HCT116 (cell line): ENCODE data around the gene MAN1A1. TPM values are rescaled to one million over a fixed set of nuclear protein-coding genes. Genes with fewer than 3 reads are reported as not detected.

Source experiments
- ATAC-seq: fragments of 200-7000 bp; cut with Tn5 transposase; 2 replicates; pipeline ENCODE4 v1.9.1; 2020; ENCODE audit warnings: mild to moderate bottlenecking, moderate library complexity
- BruUV-seq: library from RNA; stranded (reverse); fragments of 400-500 nt; replicated peaks from 2 replicates; lab custom pipeline; 2021; lab: Mats Ljungman, UMichigan
- CTCF ChIA-PET: fragments of 300-600 bp; sonication (Branson Sonifier 250); formaldehyde crosslinking; loops from one replicate; lab custom pipeline; 2021; ENCODE audit warnings: antibody characterized with exemption; lab: Charles Lee
- POLR2A ChIA-PET: fragments of 300-600, 350-600 bp; sonication (Branson Sonifier 250); formaldehyde crosslinking; loops from one replicate; lab custom pipeline; 2021; ENCODE audit warnings: antibody characterized with exemption; lab: Charles Lee
- RAD21 ChIA-PET, 2 experiments: fragments of 300-600 bp; sonication (Branson Sonifier 250); formaldehyde crosslinking; loops; one replicate each; lab custom pipeline; 2023; ENCODE audit warnings: low total read pairs in 2 of 2; ENCODE audit not compliant: uncharacterized antibody in 2 of 2, unreplicated experiment in 2 of 2, low non-redundant PET in 1 of 2; lab: Charles Lee
- DNase-seq: peaks from one replicate; pipeline ENCODE4 v3.0.0-alpha.2; 2010; ENCODE audit warnings: low read depth, low spot score
- H2AFZ ChIP-seq: fragments of 200-600 bp; shearing (Covaris generic), sonication (generic); 2 replicates; pipeline ENCODE4 v1.6.1; 2017; ENCODE audit warnings: low read depth, mixed run types, mixed read lengths, antibody characterized with exemption, low read length; ENCODE audit not compliant: poor library complexity, severe bottlenecking
- H3K27ac ChIP-seq: 2 replicates; pipeline ENCODE4 v1.5.1; 2012; ENCODE audit warnings: low read depth, low read length
- H3K27me3 ChIP-seq: fragments of 200-600 bp; sonication (generic); 2 replicates; pipeline ENCODE4 v1.6.1; 2016; ENCODE audit warnings: mixed run types, low read length, mixed read lengths; ENCODE audit not compliant: insufficient read depth
- H3K36me3 ChIP-seq, 2 experiments: fragments of 200-500 bp in 1 of 2; fragments of 200-600 bp in 1 of 2; sonication (Bioruptor generic) in 1 of 2; sonication (generic) in 1 of 2; 2 replicates each; pipeline versions ENCODE4 v1.5.1 to v1.6.1; 2014 to 2016; ENCODE audit warnings: low read length in 2 of 2, inconsistent platforms in 1 of 2, mixed read lengths in 1 of 2, mixed run types in 1 of 2; ENCODE audit not compliant: insufficient read depth in 2 of 2, control insufficient read depth in 1 of 2
- H3K4me1 ChIP-seq, 2 experiments: fragments of 200-600 bp in 1 of 2; sonication (generic) in 1 of 2; 2 replicates each; pipeline versions ENCODE4 v1.5.1 to v1.6.1; 2012 to 2017; ENCODE audit warnings: low read length in 2 of 2, inconsistent platforms in 1 of 2, mild to moderate bottlenecking in 1 of 2, mixed read lengths in 1 of 2, mixed run types in 1 of 2, moderate library complexity in 1 of 2; ENCODE audit not compliant: insufficient read depth in 2 of 2, control insufficient read depth in 1 of 2
- H3K4me2 ChIP-seq: fragments of 200-600 bp; sonication (generic); 2 replicates; pipeline ENCODE4 v1.6.1; 2017; ENCODE audit warnings: mixed run types, low read length, mixed read lengths
- H3K4me3 ChIP-seq, 2 experiments: fragments of 200-600 bp in 1 of 2; sonication (generic) in 1 of 2; replicated peaks in 1 of 2; 2 replicates each; pipeline ENCODE4 v1.5.1; 2011 to 2016; ENCODE audit warnings: low read length in 2 of 2, control low read depth in 1 of 2, low read depth in 1 of 2, mild to moderate bottlenecking in 1 of 2, mixed read lengths in 1 of 2, mixed run types in 1 of 2
- H3K79me2 ChIP-seq: fragments of 200-600 bp; sonication (generic); 2 replicates; pipeline ENCODE4 v1.6.1; 2017; ENCODE audit warnings: mild to moderate bottlenecking, mixed run types, low read length, moderate library complexity, mixed read lengths; ENCODE audit not compliant: insufficient read depth
- H3K9ac ChIP-seq: fragments of 200-600 bp; sonication (generic); 2 replicates; pipeline ENCODE4 v1.6.1; 2016; ENCODE audit warnings: low read length, mixed read lengths
- H3K9me2 ChIP-seq: fragments of 200-600 bp; sonication (generic), shearing (Covaris generic); 2 replicates; pipeline ENCODE4 v1.6.1; 2017; ENCODE audit warnings: mixed run types, mild to moderate bottlenecking, moderate library complexity; ENCODE audit not compliant: insufficient read depth
- H3K9me3 ChIP-seq, 2 experiments: fragments of 200-500 bp in 1 of 2; fragments of 200-600 bp in 1 of 2; sonication (Bioruptor generic) in 1 of 2; sonication (generic) in 1 of 2; 2 replicates each; pipeline ENCODE4 v1.6.1; 2014 to 2017; ENCODE audit warnings: low read length in 2 of 2, mixed read lengths in 2 of 2, inconsistent platforms in 1 of 2, low read depth in 1 of 2, mild to moderate bottlenecking in 1 of 2, mixed run types in 1 of 2, moderate library complexity in 1 of 2; ENCODE audit not compliant: control insufficient read depth in 1 of 2, insufficient read depth in 1 of 2
- H4K20me1 ChIP-seq: fragments of 200-600 bp; sonication (generic), shearing (Covaris generic); 2 replicates; pipeline ENCODE4 v1.6.1; 2017; ENCODE audit warnings: mixed run types, mild to moderate bottlenecking, moderate library complexity; ENCODE audit not compliant: insufficient read depth
- CBX3 ChIP-seq: IDR thresholded peaks from 2 replicates; pipeline ENCODE4 v1.6.1; 2012; ENCODE audit warnings: low read depth
- EZH2 ChIP-seq: fragments of 200-600 bp; sonication (generic); IDR thresholded peaks from 2 replicates; pipeline ENCODE4 v1.6.1; 2017; ENCODE audit warnings: antibody characterized with exemption, mixed run types
- SIN3A ChIP-seq: IDR thresholded peaks from 2 replicates; pipeline ENCODE4 v1.6.1; 2012; ENCODE audit warnings: low read depth
- intact Hi-C: fragments of 100-400 bp; cut with micrococcal nuclease; formaldehyde crosslinking; loops from 2 replicates; pipeline ENCODE4 v1.10.0; 2022
- total RNA-seq: library from RNA; stranded (reverse); gene quantifications from one replicate; pipeline ENCODE4 v1.2.1, GENCODE V29; 2021; ENCODE audit not compliant: unreplicated experiment
- TF ChIP-seq, protein P1 (sequence below): IDR thresholded peaks from 2 replicates; pipeline ENCODE4 v1.6.1; 2012; ENCODE audit warnings: low read depth

MAN1A1 gene
- total RNA-seq, 1 experiment from 2014 or later: 46.0 TPM

DNA sequence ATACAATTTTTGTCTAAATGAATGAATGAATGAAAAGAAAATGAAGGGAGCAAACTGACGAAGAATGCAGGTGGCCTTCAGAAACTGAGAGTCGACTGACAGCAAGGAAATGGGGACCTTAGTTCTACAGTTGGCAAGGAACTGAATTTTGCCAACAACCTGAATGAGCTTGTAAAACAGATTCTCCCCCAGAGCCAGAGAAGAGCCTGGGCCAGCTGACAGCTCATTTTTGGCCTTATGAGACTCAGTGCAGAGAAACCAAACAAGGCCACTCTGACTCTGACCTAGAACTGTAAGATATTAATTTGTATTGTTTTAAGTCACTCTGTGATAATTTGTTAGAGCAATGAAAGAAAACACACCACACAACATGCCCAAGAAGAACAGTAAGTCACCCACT lies 21.8 kb downstream of the MAN1A1 start (continued):
- TF ChIP-seq, protein P1, sequence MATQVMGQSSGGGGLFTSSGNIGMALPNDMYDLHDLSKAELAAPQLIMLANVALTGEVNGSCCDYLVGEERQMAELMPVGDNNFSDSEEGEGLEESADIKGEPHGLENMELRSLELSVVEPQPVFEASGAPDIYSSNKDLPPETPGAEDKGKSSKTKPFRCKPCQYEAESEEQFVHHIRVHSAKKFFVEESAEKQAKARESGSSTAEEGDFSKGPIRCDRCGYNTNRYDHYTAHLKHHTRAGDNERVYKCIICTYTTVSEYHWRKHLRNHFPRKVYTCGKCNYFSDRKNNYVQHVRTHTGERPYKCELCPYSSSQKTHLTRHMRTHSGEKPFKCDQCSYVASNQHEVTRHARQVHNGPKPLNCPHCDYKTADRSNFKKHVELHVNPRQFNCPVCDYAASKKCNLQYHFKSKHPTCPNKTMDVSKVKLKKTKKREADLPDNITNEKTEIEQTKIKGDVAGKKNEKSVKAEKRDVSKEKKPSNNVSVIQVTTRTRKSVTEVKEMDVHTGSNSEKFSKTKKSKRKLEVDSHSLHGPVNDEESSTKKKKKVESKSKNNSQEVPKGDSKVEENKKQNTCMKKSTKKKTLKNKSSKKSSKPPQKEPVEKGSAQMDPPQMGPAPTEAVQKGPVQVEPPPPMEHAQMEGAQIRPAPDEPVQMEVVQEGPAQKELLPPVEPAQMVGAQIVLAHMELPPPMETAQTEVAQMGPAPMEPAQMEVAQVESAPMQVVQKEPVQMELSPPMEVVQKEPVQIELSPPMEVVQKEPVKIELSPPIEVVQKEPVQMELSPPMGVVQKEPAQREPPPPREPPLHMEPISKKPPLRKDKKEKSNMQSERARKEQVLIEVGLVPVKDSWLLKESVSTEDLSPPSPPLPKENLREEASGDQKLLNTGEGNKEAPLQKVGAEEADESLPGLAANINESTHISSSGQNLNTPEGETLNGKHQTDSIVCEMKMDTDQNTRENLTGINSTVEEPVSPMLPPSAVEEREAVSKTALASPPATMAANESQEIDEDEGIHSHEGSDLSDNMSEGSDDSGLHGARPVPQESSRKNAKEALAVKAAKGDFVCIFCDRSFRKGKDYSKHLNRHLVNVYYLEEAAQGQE: no peak

DNA sequence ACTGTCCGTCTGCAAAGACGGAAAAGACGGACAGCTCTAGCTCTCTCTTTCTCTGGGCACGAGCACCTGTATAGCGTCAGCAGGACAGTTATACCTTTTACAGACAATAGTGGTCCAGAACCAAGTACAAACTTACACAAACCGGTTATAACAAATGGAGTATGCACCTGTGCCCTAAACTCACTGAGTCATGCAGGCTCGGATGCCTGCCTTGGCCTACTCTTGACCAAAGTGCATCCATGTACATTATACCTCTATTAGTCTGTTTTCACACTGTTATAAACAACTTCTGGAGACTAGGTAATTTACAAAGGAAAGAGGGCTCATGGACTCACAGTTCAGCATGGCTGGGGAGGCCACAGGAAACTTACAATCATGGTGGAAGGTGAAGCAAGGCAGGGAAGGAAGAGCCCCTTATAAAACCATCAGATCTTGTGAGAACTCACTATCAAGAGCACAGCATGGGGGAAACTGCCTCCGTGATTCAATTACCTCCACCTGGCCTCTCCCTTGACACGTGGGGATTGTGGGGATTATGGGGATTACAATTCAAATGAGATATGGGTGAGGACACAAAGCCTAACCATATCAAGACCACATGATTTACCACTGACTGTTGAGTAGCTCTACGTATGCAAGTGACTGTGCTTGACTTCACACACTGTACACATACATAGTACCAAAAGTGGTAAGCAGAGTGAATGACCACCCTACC lies 23.1 kb downstream of the MAN1A1 start:
- Histone ChIP-seq H3K4me3 (no peak overlapping the region), H2AFZ (no peak overlapping the region), H3K9me2 (no peaks in the 10 kb centered on the region), H3K27me3 (no peaks in the 10 kb centered on the region), H4K20me1 (no peaks in the 10 kb centered on the region), H3K36me3 (peaks cover 0 to 11% of the 10 kb centered on the region in 2 experiments; a peak in 1 of 4 replicates), H3K27ac (no peak overlapping the region), H3K9me3 (no peaks in the 10 kb centered on the region), H3K79me2 (no peaks in the 10 kb centered on the region; the same call in 1 of the 2 replicates), H3K4me1 (peaks cover 23 to 28% of the 10 kb centered on the region in 2 experiments), H3K4me2 (no peak overlapping the region), H3K9ac (no peak overlapping the region)
- ChIA-PET CTCF (interaction anchor here (0.9 kb wide), 1 partner anchor 153 kb away, joined by 3 read pairs; no protein-coding TSS in a partner anchor), RAD21 (no interaction called here), POLR2A (no interaction called here)
- TF ChIP-seq EZH2 (no peak), CBX3 (no peak), SIN3A (no peak)
- BruUV-seq: no TSS peak
- intact Hi-C loops: no loop called here
- no peak for ATAC-seq
- no peak for DNase-seq
